HG02852 (cell line): Measurements from ENCODE around the gene ADCYAP1R1.

Experiments used
- ATAC-seq: cut with Tn5 transposase; IDR thresholded peaks from one replicate; pipeline ENCODE4 v1.9.1; 2021; ENCODE audit warnings: mild to moderate bottlenecking, moderate library complexity; ENCODE audit not compliant: unreplicated experiment

Gene ADCYAP1R1

DNA sequence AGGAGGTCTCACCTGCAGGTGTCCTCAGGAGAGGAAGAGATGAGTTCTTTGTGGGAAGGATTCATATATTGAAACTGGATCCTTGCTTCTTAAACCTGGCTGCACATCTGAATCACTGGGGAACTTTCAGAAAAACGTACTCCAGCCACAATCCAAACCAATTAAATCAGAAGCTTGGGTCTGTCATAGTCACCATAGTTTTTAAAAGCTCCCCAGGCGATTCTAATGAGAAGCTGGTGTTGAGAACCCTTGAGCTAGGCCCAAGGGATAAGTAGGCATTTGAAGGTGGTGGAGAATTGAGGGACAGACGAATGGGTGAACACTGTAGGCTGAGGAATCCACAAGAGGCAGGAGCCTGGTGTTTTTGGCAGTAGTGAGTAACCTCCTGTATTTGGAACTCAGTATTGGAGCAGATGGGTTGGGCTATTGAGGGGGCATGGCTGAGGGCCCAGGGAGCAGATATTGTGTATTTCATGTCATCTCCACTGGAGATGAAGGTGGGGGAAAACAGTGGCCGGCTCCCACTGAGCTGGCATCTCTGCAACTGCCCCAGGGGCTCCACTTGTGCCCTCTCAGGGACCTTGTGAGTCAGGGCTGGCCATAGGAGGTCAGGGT is 14.5 kb downstream of the ADCYAP1R1 start:
- ATAC-seq: no peak

DNA sequence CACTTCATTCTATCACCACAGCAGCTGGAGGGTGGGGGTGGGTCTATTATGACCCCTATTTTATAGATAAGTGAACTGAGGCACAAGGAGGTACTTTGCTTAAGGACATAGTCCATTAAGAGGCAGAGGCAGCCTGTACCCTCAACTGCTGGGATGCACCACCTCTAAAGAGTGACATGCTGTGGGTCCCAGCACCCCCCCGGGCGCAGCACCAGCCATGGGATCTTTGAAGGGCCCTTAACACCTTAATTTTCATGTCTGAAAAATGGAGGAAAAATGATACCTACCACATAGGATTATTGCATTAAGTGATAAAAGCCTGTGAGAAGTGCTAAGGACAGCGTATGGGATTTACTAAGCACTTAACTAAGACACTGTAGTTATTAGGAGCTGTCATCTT is 15.4 kb downstream of the ADCYAP1R1 start:
- no peak for ATAC-seq

DNA sequence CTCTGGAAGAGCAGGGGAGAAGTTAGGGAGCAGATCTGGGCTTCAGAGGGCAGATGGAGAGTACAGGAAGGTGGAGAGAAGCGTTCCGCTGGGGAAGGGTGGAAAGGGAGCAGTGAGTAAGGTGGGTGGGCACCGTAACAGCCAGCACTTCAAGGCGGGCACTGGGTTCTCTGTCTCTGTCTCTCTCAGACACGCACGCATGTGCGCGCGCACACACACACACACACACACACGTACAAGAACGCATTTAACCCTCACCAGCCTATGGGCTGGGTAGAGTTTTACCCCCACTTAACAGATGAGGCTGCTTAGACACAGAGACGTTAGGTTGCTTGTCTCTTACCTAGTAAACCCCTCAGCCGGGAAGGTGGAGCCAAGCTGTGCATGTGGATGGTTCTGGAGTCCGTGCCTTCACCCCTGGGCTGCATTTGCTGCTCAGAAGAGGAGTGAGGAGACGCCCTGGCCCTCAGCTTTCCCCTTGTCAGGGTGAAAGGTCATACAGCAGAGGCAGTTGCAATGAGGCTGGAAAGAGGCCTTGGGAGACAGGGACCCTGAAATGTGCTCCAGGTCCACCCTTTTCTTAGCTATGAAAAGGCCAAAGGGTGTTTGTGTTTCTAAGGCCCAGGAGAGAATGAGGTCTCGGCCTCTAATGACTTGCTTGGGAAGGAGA is 16.0 kb downstream of the ADCYAP1R1 start:
- ATAC-seq: no peak

DNA sequence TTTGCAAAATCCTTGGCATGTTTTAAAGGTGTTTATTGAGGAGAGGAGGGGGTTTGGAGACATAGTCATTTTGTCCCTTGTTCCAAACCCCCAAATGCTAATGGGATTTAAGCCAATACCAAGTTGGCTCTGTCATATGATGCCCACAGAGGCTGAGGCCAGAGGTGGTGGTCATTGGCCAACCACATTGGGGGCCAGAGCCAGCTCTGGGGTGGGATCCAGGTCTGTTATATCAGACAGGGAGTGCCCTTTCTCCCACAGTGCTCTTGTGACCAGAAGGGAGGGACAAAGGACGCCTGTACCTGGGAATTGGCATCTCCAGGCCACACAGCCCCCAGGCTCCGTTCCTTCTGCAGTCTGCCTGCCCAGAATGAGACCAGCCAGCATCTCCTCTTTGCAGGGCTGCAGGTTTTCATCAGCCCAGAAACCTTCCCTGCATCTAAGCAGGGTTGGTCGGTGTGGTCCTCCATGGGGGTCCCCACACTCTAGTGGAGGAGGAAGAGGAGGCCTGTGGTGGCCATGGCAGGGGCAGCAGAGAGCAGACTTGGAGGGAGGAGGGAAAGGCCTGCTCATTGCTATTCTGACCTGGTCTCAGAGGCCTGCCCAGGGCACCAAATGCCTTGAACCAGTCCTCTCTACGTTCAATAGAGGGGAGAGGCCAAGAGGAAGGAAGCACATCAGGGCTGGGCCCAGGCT is 17.9 kb downstream of the ADCYAP1R1 start:
- ATAC-seq: no peak

DNA sequence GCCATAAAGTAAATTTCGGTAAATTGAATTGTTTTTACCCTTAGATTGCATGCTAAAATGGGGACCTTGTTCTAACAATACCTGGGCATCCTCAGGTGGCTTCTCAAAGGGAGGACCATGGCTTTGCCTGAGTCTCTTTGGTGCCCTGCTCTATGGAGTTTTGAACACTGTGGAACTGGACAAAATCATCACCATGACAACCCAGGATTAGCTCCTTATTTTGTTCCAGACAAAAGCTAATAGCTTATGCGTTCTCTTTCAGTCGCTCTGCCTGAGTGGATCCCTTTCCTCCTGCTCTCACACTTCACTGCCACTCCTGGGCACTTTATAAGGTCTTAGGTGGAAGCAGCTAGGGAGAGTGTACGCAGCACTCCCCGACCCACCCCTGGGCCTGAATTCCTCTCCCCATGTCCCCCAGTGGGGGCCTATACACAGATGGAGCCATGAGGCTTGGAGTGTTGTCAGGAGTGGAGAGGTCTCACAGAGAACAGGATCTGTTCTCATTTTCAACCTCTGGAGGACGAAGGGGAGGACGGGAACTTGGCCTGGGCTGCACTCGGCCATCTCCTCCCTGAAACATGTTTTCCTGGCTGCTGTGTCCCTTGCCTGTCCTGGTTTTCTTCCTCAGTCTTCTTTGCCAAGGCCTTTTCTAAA is 19.0 kb downstream of the ADCYAP1R1 start:
- ATAC-seq: no peak

DNA sequence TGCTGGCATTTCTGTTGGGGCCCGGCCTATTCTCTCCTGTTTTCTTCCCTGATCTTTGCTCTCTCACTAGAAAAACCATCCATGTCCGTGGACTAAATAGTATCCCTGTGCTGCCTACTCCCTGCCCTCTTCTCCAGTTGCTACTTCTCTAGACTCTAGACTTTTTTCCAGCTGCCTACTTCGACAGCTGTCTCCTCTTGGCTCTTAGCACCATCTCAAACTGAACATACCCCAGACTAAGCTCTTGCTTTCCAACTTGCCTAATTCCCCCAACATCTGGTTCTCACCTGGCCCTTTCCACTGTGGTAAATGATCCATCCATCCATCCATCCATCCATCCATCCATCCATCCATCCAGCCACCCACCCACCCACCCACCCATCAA is 19.5 kb downstream of the ADCYAP1R1 start:
- ATAC-seq: no peak

DNA sequence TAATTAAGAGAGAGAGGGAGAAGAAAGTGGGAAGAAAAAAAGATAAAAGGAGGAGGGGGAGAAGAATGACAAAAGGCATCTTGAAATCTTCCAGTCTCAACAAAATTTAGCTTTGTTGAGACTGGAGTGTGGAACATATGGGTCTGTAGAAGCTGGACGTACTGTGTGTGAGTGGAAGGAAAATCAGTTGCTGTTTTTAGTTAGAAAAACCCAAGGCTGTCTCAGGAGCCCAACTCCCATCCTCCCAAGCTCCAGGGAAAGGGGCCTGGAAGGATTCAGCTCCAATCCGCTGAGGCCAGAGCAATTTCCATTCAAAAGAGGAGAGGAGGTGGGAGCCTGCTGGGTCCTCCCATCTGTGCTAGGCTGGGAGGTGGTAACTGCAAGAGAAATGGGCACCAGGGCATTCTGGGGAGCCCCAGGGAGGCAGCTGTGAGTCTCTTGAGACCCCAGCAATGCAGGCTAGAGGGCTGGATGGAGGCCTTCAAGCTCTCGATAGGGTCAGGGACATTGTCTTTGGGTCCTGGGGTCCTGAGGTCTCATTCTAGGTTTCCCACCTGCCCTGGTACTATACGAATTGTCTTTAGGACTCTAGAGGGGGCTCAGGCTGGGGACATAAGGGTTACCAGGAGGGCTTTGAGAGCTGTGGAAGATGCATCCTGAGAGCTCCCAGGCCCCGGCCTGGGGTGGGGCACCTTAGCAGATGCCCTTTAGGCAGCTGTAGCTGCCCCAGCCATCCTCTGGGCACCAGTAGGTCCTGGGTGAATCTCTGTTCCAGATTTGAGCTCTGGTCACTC is 21.4 kb downstream of the ADCYAP1R1 start:
- ATAC-seq: no peak

DNA sequence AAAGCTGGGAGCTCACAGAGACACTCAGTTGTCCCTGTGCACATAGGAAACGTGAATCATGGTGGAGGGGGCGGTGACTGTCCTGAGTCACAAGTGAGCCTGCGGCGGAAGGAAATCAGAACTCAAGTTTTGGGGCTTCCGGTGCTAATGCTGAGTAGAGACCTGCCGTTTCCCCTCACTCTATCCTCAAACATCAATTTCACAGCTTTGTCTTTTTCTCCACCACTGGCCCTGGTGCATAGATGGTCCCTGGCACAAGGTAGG is 21.9 kb downstream of the ADCYAP1R1 start:
- no peak for ATAC-seq

DNA sequence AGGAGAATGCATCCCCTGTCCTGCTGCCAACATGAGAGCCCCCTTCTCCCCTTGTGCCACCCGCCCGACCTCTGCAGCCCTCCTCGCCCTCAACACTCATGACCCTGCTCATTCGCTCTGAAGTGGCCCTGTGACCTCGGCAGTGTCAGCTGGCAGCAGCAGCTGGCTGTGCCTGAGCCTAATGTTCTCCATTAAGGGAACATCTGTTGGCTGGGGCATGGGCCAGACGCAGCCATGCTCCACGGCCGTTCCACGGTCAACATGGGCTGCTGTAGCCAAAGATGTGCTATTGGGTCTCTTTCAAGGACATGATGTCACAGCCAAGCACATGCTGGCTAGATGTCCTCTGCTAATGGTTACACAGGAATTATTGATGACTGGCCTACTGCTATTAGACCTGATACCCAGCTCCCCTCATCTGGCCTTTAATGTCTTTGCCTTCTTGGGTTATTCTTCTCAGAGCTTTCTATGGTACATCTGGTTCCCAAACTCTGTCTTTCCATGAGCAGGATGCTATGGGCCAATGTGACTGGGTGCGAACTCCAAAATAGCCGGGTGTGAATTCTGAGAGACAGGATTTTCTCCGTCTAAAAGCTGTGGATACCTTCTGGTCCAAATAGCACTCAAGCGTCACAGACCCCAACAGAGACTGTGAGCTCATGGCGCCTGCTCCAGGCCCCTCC is 22.4 kb downstream of the ADCYAP1R1 start:
- ATAC-seq: no peak

DNA sequence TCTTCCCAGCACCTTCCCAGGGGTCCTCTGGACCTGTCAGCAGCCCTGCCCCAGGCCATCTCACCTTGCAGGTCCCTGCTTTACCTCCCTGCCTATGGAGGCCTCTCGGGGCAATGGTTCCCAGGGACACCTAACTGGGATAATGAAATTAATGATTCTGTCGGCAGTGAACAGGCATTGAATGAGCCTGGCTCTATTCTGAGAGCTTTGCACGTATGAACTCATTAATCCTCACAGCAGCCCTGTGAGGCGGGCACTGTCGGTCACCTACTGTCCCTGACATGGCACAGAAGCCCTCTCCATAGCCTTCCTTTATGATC is 22.9 kb downstream of the ADCYAP1R1 start:
- no peak for ATAC-seq

DNA sequence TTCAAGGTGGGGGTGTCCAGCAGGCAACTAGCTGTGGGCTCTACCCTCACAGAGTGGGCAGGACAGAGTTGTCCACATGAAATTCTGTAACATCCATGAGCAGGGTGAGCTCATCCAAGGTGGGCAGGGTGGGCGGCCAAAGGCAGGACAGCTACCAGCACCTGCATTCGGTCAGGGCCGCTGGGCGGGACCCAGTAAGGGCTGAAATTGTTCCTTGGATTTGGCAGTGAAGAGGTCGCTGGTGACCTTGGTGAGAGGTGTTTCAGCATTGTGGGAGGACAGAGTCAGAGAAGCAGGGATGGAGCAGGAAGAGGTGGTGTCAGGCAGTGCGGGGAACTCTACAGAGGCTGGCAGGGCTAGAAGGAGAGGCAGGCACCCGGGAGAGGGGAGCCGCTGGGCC is 23.9 kb downstream of the ADCYAP1R1 start:
- no peak for ATAC-seq

DNA sequence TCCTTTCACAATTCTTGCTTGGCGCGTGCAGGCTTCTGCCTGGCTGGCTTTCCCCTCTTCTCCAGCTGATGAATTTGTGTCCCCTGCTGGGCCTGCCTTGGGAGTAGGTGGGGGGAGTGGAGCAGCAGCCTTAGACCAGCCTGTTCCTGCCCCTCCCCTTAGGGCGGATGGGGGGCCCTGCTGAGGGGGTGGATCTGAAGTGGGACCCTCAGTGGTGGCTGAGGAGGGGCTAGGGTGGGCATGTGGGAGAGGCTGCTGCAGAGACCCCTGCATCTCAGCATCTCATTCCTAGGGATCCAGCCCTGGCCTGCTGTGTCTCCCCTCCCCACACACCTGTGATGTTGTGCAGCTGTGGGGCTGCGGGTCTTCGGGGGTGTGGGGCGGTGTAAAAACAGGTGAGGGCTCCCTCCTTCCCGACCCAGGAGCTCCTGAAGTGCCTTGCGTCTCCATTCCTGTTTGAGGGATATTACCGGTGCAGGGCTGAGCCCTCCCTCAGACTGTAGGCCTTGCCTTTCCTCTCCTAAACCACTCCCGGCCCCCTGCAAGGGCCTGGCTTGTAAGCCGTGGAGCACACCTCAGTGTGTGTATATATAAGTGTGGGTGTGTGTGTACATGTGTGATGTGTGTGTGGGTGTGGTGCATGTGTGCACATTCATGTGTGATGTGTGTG is 24.7 kb downstream of the ADCYAP1R1 start:
- ATAC-seq: no peak

DNA sequence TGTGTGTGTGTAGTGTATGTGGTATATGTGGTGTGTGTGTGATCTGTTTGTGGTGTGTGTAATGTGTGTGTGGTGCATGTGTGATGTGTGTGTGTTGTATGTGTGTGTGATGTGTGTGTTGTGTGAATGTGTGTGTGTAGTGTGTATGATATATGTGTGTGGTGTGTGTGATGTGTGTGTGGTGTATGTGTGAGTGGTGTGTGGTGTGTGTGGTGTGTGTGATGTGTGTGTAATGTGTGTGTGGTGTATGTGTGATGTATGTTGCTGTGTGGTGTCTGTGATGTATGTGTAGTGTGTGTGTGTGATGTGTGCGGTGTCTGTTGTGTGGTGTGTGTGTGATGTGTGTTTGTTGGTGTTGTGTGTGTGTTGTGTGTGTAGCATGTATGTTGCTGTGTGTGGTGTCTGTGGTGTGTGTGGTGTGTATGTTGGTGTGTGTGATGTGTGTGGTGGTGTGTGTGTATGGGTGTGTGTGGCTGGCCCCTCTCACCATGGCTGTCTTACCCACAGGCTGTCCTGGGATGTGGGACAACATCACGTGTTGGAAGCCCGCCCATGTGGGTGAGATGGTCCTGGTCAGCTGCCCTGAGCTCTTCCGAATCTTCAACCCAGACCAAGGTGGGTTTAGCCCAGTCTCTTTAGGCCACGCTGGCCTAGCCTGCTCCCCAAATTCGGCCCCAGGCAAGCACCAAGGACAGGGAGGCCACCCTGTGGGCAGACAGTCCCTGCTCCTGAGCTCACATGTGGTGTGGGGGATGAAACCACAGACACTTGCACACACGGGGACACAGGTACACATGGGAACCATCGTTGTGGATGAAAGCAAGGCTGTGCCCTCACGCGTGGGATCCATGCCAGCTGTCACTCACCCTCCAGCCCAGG is 25.6 kb downstream of the ADCYAP1R1 start:
- ATAC-seq: no peak

DNA sequence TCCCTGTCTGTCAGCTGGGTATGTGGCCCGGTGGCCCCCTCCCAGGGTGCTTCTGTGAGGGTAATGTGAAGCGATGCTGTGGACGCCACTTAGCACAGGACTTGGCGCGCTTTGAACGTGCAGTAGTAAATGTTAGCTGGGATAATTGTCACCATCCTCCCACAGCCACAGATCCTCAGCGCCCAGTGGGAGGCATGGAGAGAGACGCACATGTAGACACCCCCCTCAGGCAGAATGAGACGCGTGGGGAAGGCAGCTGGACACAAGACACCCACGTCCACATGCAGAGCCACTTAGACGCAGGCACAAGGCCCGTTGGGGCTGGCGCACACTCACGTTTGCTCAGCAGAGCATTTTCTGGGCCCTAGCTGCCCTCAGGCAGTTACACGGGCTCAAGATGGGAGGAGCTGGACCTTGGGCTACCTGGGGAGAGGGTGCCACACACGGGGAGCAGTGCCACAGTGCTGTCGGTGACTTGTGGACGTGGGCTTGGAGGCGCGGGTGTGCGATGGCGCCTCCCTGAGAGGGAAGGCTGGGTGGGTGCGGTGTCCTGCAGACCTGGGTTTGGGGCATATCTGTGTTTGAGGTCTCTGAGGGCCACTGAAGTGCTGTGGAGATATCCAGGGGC is 26.4 kb downstream of the ADCYAP1R1 start:
- no peak for ATAC-seq

DNA sequence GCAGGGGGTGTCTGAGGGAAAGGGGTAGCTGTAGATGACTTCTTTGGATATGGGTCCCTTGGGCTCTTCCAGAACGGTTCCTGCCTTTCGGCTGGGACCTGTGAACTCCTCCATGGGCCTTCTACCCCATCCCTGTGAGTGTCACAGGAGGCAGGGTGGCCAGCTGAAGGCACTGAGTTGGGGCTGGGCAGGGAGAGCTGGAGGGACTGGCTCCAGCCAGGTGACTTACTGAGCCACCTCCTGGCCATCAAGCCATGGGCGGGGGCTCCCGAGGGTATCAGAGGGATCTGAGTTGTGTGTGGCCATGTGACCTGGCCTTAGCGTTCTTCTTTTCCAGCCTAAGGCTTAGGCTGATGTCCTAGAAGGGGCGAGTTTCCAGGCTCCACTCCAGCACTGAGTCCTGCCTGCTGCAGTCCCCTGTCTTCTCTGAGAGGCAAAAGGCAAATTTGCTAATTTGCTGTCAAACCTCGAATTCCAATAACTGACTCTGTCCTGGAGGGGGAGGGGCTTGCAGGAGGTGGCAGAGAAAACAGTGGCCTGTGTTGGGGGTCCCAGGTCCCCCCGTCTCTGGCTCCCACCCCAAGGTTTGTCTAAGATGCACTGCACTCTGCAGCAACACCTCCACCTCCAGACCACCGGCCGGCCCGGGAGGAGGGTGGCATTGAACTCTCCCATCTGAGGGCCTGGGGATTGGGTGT is 27.2 kb downstream of the ADCYAP1R1 start:
- ATAC-seq: no peak

DNA sequence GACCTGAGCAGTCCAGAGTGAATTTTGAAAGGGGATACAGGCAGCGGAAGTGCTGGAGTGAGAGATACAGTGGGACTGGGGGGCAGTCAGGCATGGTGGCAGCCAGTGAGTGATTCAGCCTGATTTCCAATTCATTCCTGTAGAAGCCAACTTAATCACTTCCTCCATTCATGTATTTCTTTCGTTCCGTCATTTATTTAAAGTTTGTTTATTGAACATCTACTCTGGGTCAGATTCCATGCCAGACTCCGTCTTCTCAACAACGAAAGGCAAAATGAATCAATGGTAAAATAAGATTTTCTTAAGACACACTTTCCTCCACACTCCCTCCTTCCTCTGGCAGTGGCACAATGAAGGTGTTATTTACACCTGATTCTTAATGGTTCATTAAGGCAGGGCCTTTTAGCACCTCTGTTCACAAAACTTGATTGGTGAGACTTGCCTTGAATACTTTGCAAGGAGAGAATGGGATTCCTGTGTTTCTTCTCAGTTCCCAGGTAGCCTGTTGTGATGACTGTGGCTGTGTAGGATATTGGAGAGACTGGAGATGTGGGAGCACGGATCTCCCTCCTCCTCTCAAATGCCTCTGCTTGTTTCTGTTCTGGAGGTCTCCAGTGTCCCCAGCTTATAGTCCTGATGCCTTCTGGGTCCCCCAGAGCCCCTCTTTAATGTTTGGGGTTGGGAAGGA is 27.9 kb downstream of the ADCYAP1R1 start:
- ATAC-seq: no peak

DNA sequence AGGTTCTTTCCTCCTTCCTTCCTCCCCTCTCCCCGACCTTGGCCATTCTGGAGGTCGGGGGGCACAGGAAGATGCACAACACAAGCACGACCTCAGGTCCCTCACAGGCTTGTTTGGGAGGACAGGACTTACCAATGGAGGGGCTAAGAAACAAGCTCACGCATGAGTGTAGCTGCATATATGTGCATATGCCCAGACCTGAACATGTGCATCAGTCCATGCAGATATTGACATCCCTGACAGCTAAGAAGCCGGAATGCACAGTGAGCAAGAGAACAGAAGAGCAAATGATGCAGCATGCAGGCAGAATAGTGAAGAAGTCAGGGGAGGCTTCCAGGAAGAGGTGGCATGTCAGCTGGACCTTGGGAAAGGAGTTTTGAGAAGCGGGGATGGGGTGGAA is 28.7 kb downstream of the ADCYAP1R1 start:
- no peak for ATAC-seq

DNA sequence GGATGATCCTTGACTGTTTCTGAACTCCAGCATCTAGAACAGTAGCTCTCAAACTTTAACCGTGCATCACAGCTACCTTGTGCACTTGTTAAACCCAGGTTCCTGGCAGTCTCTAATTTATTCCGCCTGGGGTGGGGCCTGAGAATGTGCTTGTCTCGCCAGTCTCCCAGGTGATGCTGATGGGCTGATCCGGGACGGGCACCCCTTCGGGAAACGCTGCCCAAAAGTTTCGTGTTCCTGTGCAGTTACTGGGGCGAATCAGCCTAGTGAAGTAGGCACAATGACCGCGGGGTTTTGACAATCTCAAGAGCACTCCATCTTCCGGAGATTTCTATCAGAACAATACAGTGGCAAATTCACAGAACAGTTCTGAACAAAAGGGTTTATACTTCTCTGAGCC is 29.9 kb downstream of the ADCYAP1R1 start:
- ATAC-seq: no peak
